Stimulated activated CD8-positive, alpha-beta memory T cell treated with anti-CD3 and anti-CD28 coated beads, Interleukin-15, amount 100 ng/mL, for 24 hours (primary cell): ENCODE measurements around the gene PACRG.

ENCODE experiments used
- DNase-seq: peaks from one replicate; pipeline ENCODE4 v3.0.0-alpha.2; 2020; ENCODE audit warnings: low read depth

Gene PACRG

DNA sequence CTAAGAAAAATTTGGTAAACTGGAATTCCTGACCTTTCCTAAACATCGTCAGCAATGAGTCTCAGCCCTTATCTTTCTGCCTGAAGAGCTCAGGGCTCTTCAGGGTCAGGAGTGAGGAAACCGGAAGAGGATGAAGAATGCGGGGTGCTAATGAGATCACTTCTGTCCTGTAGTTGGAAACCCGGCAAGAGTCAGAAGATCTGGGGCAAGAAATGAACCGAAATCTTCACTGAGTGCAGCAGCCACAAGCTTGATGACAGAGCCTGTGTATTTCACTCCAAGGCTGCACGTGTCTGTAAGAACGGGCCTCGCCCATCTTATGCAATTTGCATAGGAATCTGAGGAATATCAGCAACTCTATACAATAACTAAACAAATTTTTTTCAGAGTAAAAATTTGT is 626.3 kb downstream of the PACRG start:
- DNase-seq = no peak

DNA sequence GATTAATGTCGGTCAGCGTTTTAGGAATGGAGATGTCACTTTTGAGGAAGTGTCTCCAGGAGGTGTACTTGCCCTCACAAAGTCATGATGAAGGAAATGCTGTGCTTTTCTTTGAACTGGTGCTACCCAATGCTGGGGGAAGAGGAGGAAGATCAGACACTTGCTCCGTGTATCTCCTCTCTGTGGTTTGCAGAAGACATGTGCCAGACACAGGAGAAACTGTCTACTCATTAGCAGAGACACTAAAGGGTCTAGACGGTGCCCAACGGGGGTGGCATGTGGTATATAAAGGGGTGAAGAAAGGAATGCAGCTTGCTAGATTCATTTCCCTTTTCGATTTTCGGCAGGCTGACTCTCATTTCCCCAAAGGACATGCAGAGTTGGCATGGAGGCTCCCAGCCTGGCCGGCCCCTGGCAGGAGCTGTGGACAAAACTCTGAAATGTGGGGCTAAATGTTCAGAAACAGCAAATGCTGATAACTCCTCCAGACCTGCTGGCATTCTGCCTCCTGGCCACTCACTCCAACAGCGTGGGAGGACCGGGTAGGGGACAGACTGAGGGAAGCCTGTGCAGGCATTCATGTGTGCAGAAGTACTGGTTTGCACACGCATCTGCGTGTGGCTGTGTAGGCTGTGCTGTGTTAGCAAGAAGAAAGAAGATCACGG is 627.1 kb downstream of the PACRG start:
- DNase-seq = no peak

DNA sequence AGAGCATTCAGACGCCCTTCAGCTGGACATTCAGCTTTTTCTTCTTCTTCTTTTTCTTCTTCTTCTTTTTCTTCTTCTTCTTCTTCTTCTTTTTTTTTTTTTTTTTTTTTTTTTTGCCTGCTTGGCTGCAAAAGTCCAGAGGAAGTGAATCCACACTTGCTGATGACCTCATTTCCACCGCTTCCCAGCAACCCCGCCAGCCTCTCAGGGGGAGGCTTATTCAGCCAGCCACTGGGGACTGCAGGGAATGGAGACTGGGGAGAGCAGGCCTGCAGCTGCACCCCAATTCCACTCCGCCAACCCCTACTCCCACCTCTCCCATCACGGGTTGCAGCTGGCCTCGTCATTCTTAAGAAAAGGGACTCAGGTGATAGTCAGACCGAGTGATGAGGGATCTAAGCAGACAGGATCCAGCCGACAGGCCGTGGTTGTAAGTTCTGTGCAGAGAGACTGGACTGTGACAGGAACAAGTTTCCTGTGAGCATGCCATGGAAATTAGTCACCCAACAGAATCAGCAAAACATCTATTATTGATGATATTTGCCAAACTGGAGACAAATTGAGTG is 627.7 kb downstream of the PACRG start:
- DNase-seq = no peak

DNA sequence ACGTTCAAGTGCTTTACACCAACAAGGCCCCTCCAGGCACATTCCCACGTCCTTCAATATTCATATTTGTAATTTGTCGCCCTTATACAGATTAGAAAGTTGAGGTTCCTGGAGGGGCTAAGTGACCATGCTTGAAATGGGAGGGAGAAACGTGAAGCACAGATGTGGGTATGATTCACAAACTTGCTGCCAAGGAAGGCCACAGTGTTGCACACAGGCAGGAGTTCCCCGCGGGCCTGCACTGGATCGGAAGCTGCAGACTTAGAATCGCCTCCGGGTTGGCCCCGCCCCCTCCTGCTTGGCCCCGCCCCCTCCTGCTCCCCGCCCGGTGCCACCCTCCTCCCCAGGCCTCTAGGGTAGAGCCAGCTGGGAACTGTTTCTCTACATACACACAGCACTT is 628.5 kb downstream of the PACRG start:
- no peak for DNase-seq

DNA sequence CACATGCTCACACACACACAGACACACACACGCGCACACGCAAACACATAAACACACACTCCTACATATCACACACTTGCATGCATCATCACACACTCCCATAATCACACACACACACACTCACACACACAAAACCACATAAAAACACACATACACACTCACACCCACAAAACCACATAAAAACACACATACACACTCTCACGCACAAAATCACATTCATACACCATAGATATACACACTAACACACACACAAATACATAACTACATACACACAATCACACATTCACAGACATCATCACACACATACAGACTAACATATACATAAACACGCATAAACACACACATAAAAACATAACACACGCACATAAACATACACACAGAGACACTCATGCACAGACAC is 629.0 kb downstream of the PACRG start:
- DNase-seq = no peak

DNA sequence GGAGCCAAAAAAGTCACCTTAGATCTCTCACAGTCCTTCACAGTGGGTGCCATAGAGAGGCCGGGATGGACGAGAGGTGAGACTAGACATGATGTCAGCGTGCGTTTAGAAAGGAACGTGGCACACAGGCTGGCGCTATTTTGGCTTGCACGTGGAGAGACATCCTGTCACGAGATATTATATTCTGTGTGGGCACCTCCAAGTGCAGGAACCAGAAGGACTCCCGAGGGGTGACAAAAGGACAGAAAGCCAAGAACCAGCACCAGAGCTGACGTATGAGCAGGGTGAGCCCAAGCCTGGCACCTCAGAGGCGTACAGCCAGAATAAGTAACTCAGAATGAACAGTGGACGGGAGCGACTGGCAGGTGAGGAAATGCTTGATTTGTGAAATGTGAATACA is 636.9 kb downstream of the PACRG start:
- DNase-seq = no peak
